ENCODE data around the gene GLIS1. TPM values are rescaled to one million over a fixed set of nuclear protein-coding genes. Genes with fewer than 3 reads are reported as not detected.

The GLIS1 gene
- total RNA-seq, 1 experiment from 2014 or later = 0.24 TPM

GRCh38 chr1:53539711-53540603, 199.0 kb downstream of the GLIS1 start:
- Mint-ChIP-seq H3K27me3 (ENCODE audit: low read depth) (no peaks in the 10 kb centered on the region), H3K9me3 (no peaks in the 10 kb centered on the region), H3K36me3 (no peaks in the 10 kb centered on the region), H3K27ac (no peak overlapping the region), H3K4me3 (no peak overlapping the region), H3K4me1 (no peaks in the 10 kb centered on the region; the same call in 1 of the 2 replicates)
- CTCF ChIA-PET = interaction anchor here (1.0 to 3.0 kb wide), 3 partner anchors 54 to 90 kb away, joined by 3 to 28 read pairs (median 15); no protein-coding TSS in a partner anchor
- TF ChIP-seq ZNF219 (CRISPR knock-in tag; IDR thresholded peaks at IDR 0.05; ENCODE audit: borderline replicate concordance) (no peak), RORB (CRISPR knock-in tag; IDR thresholded peaks at IDR 0.05) (no peak), MAX (CRISPR knock-in tag; IDR thresholded peaks at IDR 0.05) (no peak), FOXJ3 (CRISPR knock-in tag; IDR thresholded peaks at IDR 0.05; ENCODE audit: borderline replicate concordance) (no peak), JAZF1 (CRISPR knock-in tag; IDR thresholded peaks at IDR 0.05) (no peak), NFYB (CRISPR knock-in tag; conservative IDR thresholded peaks at IDR 0.05; ENCODE audit: low read depth) (no peak), NR2C2 (CRISPR knock-in tag; IDR thresholded peaks at IDR 0.05) (no peak), PREB (CRISPR knock-in tag; IDR thresholded peaks at IDR 0.05; ENCODE audit: borderline replicate concordance) (no peak), E2F5 (CRISPR knock-in tag; IDR thresholded peaks at IDR 0.05) (no peak), ZNF317 (CRISPR knock-in tag; IDR thresholded peaks at IDR 0.05; ENCODE audit: borderline replicate concordance, low read depth) (no peak), FOXP1 (CRISPR knock-in tag; IDR thresholded peaks at IDR 0.05; ENCODE audit: borderline replicate concordance) (no peak), E2F4 (CRISPR knock-in tag; IDR thresholded peaks at IDR 0.05; ENCODE audit: borderline replicate concordance, low read depth) (no peak), ETV6 (CRISPR knock-in tag; IDR thresholded peaks at IDR 0.05) (no peak), GABPB1 (CRISPR knock-in tag; IDR thresholded peaks at IDR 0.05) (no peak), ZNF232 (CRISPR knock-in tag; IDR thresholded peaks at IDR 0.05) (no peak), OVOL2 (CRISPR knock-in tag; IDR thresholded peaks at IDR 0.05; ENCODE audit: borderline replicate concordance) (no peak), TEAD4 (CRISPR knock-in tag; IDR thresholded peaks at IDR 0.05) (no peak)
- DNase-seq (ENCODE audit: low spot score) = no peak
- ATAC-seq = 0 out of 2 replicates have a peak, but pooled peaks have one; percentile 20
- POLR2A ChIA-PET = no interaction called here

- TF ChIP-seq ZNF532 (CRISPR knock-in tag; IDR thresholded peaks at IDR 0.05; ENCODE audit: borderline replicate concordance) = no peak
- TF ChIP-seq USF2 (CRISPR knock-in tag; IDR thresholded peaks at IDR 0.05) = no peak
- no peak for TF ChIP-seq ESRRA (CRISPR knock-in tag; IDR thresholded peaks at IDR 0.05; ENCODE audit: borderline replicate concordance)
- no peak for TF ChIP-seq ZBTB43 (CRISPR knock-in tag; IDR thresholded peaks at IDR 0.05)
- no peak for TF ChIP-seq FOXP1 (CRISPR knock-in tag; IDR thresholded peaks at IDR 0.05; ENCODE audit: borderline replicate concordance)
- ATAC-seq (no peak), DNase-seq (ENCODE audit: low spot score) (no peak)
- no peaks in the 10 kb centered on the region for H3K27me3 Mint-ChIP-seq (ENCODE audit: low read depth)
- H3K4me3 Mint-ChIP-seq = no peak overlapping the region
- no peaks in the 10 kb centered on the region; the same call in 1 of the 2 replicates for H3K4me1 Mint-ChIP-seq
- CTCF ChIA-PET = no interaction called here
- no peak overlapping the region for H3K27ac Mint-ChIP-seq
- no peaks in the 10 kb centered on the region for H3K9me3 Mint-ChIP-seq
- POLR2A ChIA-PET = no interaction called here
- no peaks in the 10 kb centered on the region for H3K36me3 Mint-ChIP-seq
These were observed 199.7 kb downstream of the GLIS1 start for GRCh38 chr1:53539226-53539625.
